Measurements from ENCODE around the gene ATXN1. TPM values are rescaled to one million over a fixed set of nuclear protein-coding genes. Genes with fewer than 3 reads are reported as not detected.

Gene ATXN1
- total RNA-seq, 1 experiment from 2014 or later, result 16.5 TPM

DNA sequence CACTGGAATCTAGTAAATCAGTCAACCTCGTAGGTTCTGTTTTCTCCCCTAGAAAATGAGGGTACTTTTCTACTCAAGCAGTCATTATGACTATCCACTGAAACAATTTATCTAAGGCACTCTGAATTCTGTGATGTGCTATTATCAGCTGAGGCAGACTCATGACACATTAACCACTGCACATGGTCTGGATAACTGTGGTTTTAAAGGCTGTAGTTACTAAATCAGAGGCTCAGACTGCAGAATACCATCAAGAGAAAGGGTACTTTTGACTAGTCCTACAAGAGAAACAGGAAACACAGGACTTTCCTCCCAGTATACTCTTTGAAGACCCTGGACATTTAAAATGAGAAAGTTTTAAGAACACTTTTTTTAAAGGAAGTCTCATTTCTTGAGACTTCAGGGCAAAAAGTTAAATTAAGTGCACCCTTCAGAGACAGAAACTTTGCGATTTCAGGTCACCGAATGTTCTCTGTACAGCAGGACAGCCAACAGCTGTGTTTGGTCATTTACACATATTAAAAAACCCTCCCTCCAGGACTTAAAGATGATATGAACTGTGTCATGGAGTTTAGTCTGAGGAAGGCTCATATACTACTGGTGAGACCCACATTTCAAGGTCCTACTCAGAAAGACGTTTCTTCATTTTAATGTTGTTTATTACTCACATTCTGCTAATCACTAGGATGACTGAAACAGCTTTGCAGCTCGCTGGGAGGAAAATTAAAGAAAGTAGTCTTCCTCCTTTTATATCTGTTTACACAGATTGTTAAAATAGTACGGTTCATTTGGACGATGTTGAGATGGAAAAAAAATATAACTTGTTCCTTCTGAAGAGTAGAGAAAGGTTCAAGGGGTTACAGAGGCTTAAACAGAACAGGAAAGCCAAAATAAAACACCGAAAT is 19.9 kb downstream of the ATXN1 start:
- Mint-ChIP-seq H3K4me3 (ENCODE audit: unreplicated experiment) (no peak overlapping the region), H3K27me3 (ENCODE audit: insufficient read depth, unreplicated experiment) (no peaks in the 10 kb centered on the region), H3K9me3 (ENCODE audit: unreplicated experiment) (no peaks in the 10 kb centered on the region), H3K27ac (ENCODE audit: low read depth, unreplicated experiment) (no peak overlapping the region), H3K36me3 (ENCODE audit: insufficient read depth, unreplicated experiment) (no peaks in the 10 kb centered on the region), H3K4me1 (ENCODE audit: insufficient read depth, unreplicated experiment) (peaks cover 27% of the 10 kb centered on the region)
- BruUV-seq (replicated peaks), result no TSS peak
- intact Hi-C loops (cut with micrococcal nuclease), result loop anchor here (1.0 kb wide), 1 partner anchor 20 kb away; the partner anchor contains the start of gene ATXN1
- TF ChIP-seq CTCF (IDR thresholded peaks at IDR 0.05; ENCODE audit: unreplicated experiment), result no peak
- POLR2A ChIA-PET, result interaction anchor here (1.4 to 6.7 kb wide), 2 partner anchors 16 to 18 kb away, joined by 3 to 85 read pairs; no protein-coding TSS in a partner anchor
- CTCF ChIA-PET, result interaction anchor here (0.6 to 3.4 kb wide), 5 partner anchors 16 to 332 kb away, joined by 4 to 22 read pairs (median 7); partner anchors contain the start of gene ATXN1
- DNase-seq (ENCODE audit: unreplicated experiment), result no peak

DNA sequence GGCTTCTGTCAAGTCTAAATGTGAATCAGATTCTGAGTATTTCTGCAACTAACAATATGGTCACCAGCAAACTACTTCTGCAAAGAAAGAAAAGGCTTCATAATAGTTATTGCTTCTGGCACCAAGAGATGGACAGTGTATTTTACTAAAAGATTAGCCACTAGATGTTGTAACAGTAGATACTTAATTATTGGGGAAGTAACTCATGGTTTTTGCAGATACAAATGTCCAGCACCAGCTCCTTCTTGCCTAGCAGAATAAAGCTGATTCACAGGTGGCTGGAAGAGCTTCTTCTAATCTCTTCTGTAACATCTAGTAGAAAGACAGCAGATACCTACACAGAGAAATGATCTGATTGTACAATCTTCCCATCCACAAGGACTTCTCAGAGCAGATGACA is 21.2 kb downstream of the ATXN1 start:
- DNase-seq (ENCODE audit: unreplicated experiment), result no peak
- no TSS peak for BruUV-seq (replicated peaks)
- TF ChIP-seq CTCF (IDR thresholded peaks at IDR 0.05; ENCODE audit: unreplicated experiment), result no peak
- intact Hi-C loops (cut with micrococcal nuclease), result no loop called here
- Mint-ChIP-seq H3K4me1 (ENCODE audit: insufficient read depth, unreplicated experiment) (peaks cover 27% of the 10 kb centered on the region), H3K27me3 (ENCODE audit: insufficient read depth, unreplicated experiment) (no peaks in the 10 kb centered on the region), H3K27ac (ENCODE audit: low read depth, unreplicated experiment) (no peak overlapping the region), H3K36me3 (ENCODE audit: insufficient read depth, unreplicated experiment) (no peaks in the 10 kb centered on the region), H3K9me3 (ENCODE audit: unreplicated experiment) (no peaks in the 10 kb centered on the region), H3K4me3 (ENCODE audit: unreplicated experiment) (no peak overlapping the region)
- CTCF ChIA-PET, result interaction anchor here (0.7 to 3.4 kb wide), 8 partner anchors 15 to 331 kb away, joined by 3 to 22 read pairs (median 6); partner anchors contain the start of gene ATXN1
- POLR2A ChIA-PET, result interaction anchor here (1.0 to 6.7 kb wide), 7 partner anchors 10 to 407 kb away, joined by 5 to 85 read pairs (median 6); partner anchors contain the start of gene ATXN1

- ChIA-PET CTCF (interaction anchor here (0.6 to 3.4 kb wide), 11 partner anchors 10 to 226 kb away, joined by 3 to 22 read pairs (median 5); partner anchors contain the start of gene ATXN1), POLR2A (interaction anchor here (0.6 to 6.7 kb wide), 14 partner anchors 9 to 406 kb away, joined by 3 to 85 read pairs (median 5); partner anchors contain the start of gene ATXN1)
- no peaks in the 10 kb centered on the region for H3K9me3 Mint-ChIP-seq (ENCODE audit: unreplicated experiment)
- TF ChIP-seq CTCF (IDR thresholded peaks at IDR 0.05; ENCODE audit: unreplicated experiment), result peak; percentile 9
- no peaks in the 10 kb centered on the region for H3K27me3 Mint-ChIP-seq (ENCODE audit: insufficient read depth, unreplicated experiment)
- H3K4me1 Mint-ChIP-seq (ENCODE audit: insufficient read depth, unreplicated experiment), result peaks cover 27% of the 10 kb centered on the region
- BruUV-seq (replicated peaks), result TSS peak; percentile 17
- intact Hi-C loops (cut with micrococcal nuclease), result loop anchor here (1.0 kb wide), 1 partner anchor 347 kb away; no protein-coding TSS in a partner anchor
- H3K36me3 Mint-ChIP-seq (ENCODE audit: insufficient read depth, unreplicated experiment), result peaks cover 2% of the 10 kb centered on the region
- H3K27ac Mint-ChIP-seq (ENCODE audit: low read depth, unreplicated experiment), result peak overlapping the region; percentile 49
- DNase-seq (ENCODE audit: unreplicated experiment), result peak; percentile 85
- H3K4me3 Mint-ChIP-seq (ENCODE audit: unreplicated experiment), result no peak overlapping the region
Observed at GRCh38 chr6:16739329-16739801, 21.9 kb downstream of the ATXN1 start.

DNA sequence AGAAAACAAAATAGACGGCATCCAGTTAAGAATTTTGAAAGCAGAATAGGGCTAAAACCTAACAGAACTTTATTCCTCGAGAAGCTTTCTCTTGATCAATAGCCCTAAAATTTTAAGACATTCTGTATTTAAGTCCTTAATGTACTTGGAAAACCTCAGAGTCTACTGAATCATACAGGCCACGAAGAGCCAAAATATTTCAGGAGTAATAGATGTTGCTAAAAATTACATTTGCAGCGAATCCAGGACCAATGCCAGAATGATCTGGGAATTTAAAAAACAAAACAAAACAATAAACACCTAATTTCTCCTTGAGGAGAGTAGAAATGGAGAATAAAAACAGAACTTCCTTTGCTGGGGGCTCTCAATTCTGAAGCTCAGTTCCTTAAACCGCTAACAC is 23.3 kb downstream of the ATXN1 start:
- BruUV-seq (replicated peaks), result no TSS peak
- Mint-ChIP-seq H3K9me3 (ENCODE audit: unreplicated experiment) (no peaks in the 10 kb centered on the region), H3K27ac (ENCODE audit: low read depth, unreplicated experiment) (no peak overlapping the region), H3K4me3 (ENCODE audit: unreplicated experiment) (no peak overlapping the region), H3K4me1 (ENCODE audit: insufficient read depth, unreplicated experiment) (peaks cover 27% of the 10 kb centered on the region), H3K27me3 (ENCODE audit: insufficient read depth, unreplicated experiment) (no peaks in the 10 kb centered on the region), H3K36me3 (ENCODE audit: insufficient read depth, unreplicated experiment) (peaks cover 12% of the 10 kb centered on the region)
- no peak for TF ChIP-seq CTCF (IDR thresholded peaks at IDR 0.05; ENCODE audit: unreplicated experiment)
- POLR2A ChIA-PET, result interaction anchor here (1.1 to 6.7 kb wide), 6 partner anchors 9 to 25 kb away, joined by 5 to 85 read pairs (median 12); partner anchors contain the start of gene ATXN1
- CTCF ChIA-PET, result interaction anchor here (3.0 kb wide), 1 partner anchor 20 kb away, joined by 15 read pairs; no protein-coding TSS in a partner anchor
- no peak for DNase-seq (ENCODE audit: unreplicated experiment)
- intact Hi-C loops (cut with micrococcal nuclease), result no loop called here
